K562 (cell line): ENCODE measurements around the gene DIP2C. TPM values are rescaled to one million over a fixed set of nuclear protein-coding genes. Genes with fewer than 3 reads are reported as not detected.

Experiments
- ATAC-seq: fragments of 200-7000 bp; cut with Tn5 transposase; 3 replicates; pipeline ENCODE4 v1.9.1; 2020; ENCODE audit warnings: moderate library complexity
- BruUV-seq: library from RNA; stranded (reverse); fragments of 400-500 nt; replicated peaks from 2 replicates; lab custom pipeline; 2021; lab: Mats Ljungman, UMichigan
- CTCF ChIA-PET: fragments of 300-600 bp; formaldehyde crosslinking; extraction: SDS; loops from one replicate; lab custom pipeline; 2021; ENCODE audit warnings: low intra/inter-chr PET ratio; lab: Yijun Ruan, JAX
- POLR2A ChIA-PET: fragments of 300-600, 350-650 bp; sonication (Branson Sonifier 250); formaldehyde crosslinking; extraction: SDS; loops from one replicate; lab custom pipeline; 2021; ENCODE audit warnings: antibody characterized with exemption, inconsistent platforms; lab: Yijun Ruan, JAX
- DNase-seq, 4 experiments: peaks; one replicate each; pipeline versions ENCODE4 v3.0.0 to v3.0.0-alpha.2; 2011 to 2018; ENCODE audit warnings: low spot score in 3 of 4, mixed read lengths in 3 of 4; ENCODE audit errors: extremely low read depth in 1 of 4
- FAIRE-seq: peaks from 2 replicates; lab custom pipeline; 2011; peaks lifted over from hg19 to GRCh38; lab: Jason Lieb, UNC
- H2AFZ ChIP-seq: 2 replicates; pipeline ENCODE4 v1.6.0; 2011; ENCODE audit warnings: low read depth, low read length, control low read depth, inconsistent platforms
- H3K27ac ChIP-seq: fragments of 200-600 bp; 3 replicates; pipeline ENCODE4 v1.8.0; 2011; ENCODE audit warnings: low read depth, mild to moderate bottlenecking, control low read depth, inconsistent platforms, low read length, moderate library complexity, mixed read lengths; ENCODE audit errors: extremely low read depth
- H3K27me3 ChIP-seq, 2 experiments: fragments of 300-600 bp in 1 of 2; 2 replicates in 1 of 2; 3 replicates in 1 of 2; pipeline versions ENCODE4 v1.6.0 to v1.8.0; 2011; ENCODE audit warnings: inconsistent platforms in 2 of 2, low read length in 2 of 2, mild to moderate bottlenecking in 1 of 2, mixed read lengths in 1 of 2, moderate library complexity in 1 of 2; ENCODE audit not compliant: control insufficient read depth in 2 of 2, insufficient read depth in 2 of 2
- H3K36me3 ChIP-seq: fragments of 300-600 bp; 3 replicates; pipeline ENCODE4 v1.8.0; 2011; ENCODE audit warnings: mild to moderate bottlenecking, low read length, inconsistent platforms; ENCODE audit not compliant: control insufficient read depth, insufficient read depth
- H3K4me1 ChIP-seq, 2 experiments: fragments of 200-600 bp in 1 of 2; replicated peaks in 1 of 2; 2 replicates in 1 of 2; 3 replicates in 1 of 2; pipeline versions ENCODE4 v1.5.1 to v1.8.0; 2011; ENCODE audit warnings: inconsistent platforms in 2 of 2, low read length in 2 of 2, mild to moderate bottlenecking in 1 of 2, mixed read lengths in 1 of 2, moderate library complexity in 1 of 2; ENCODE audit not compliant: control insufficient read depth in 2 of 2, insufficient read depth in 2 of 2
- H3K4me2 ChIP-seq: 2 replicates; pipeline ENCODE4 v1.6.1; 2011; ENCODE audit warnings: low read length, control low read depth, inconsistent platforms, mixed read lengths; ENCODE audit not compliant: insufficient read depth
- H3K4me3 ChIP-seq: fragments of 200-600 bp; sonication (generic), shearing (Covaris generic); 2 replicates; pipeline ENCODE4 v1.5.1; 2016; ENCODE audit warnings: control low read depth, inconsistent platforms
- H3K79me2 ChIP-seq: fragments of 200-600 bp; 3 replicates; pipeline ENCODE4 v1.8.0; 2011; ENCODE audit warnings: low read length, inconsistent platforms; ENCODE audit not compliant: control insufficient read depth, insufficient read depth
- H3K9ac ChIP-seq, 2 experiments: 2 replicates each; pipeline versions ENCODE4 v1.6.0 to v1.6.1; 2011; ENCODE audit warnings: low read depth in 2 of 2, low read length in 2 of 2, control low read depth in 1 of 2, inconsistent platforms in 1 of 2, mild to moderate bottlenecking in 1 of 2, mixed read lengths in 1 of 2; ENCODE audit not compliant: insufficient read depth in 1 of 2
- H3K9me1 ChIP-seq: one replicate; pipeline ENCODE4 v1.6.0; 2011; ENCODE audit warnings: inconsistent platforms, mild to moderate bottlenecking, low read length, moderate library complexity; ENCODE audit not compliant: control insufficient read depth, insufficient read depth
- H3K9me3 ChIP-seq: replicated peaks from 2 replicates; pipeline ENCODE4 v1.5.1; 2011; ENCODE audit warnings: low read depth, low read length, inconsistent platforms; ENCODE audit not compliant: control insufficient read depth, insufficient read depth
- H4K20me1 ChIP-seq: replicated peaks from 2 replicates; pipeline ENCODE4 v1.6.1; 2011; ENCODE audit warnings: low read length, inconsistent platforms, mixed read lengths; ENCODE audit not compliant: control insufficient read depth, insufficient read depth
- CREB1 ChIP-seq, 2 experiments: sonication (generic) in 1 of 2; formaldehyde crosslinking in 1 of 2; IDR thresholded peaks; 2 replicates each; pipeline versions ENCODE4 v1.6.1 to v1.8.0; 2012 to 2022; ENCODE audit warnings: inconsistent platforms in 1 of 2, mild to moderate bottlenecking in 1 of 2, missing genetic modification reagents in 1 of 2, moderate library complexity in 1 of 2
- EWSR1 ChIP-seq: fragments of 450-650 bp; IDR thresholded peaks from 2 replicates; pipeline ENCODE4 v1.6.1; 2018; ENCODE audit warnings: borderline replicate concordance, mild to moderate bottlenecking, low read depth, moderate library complexity; ENCODE audit not compliant: partially characterized antibody
- KAT8 ChIP-seq: fragments of 450-650 bp; IDR thresholded peaks from 2 replicates; pipeline ENCODE4 v1.6.1; 2016; ENCODE audit warnings: low read depth, mild to moderate bottlenecking
- SMAD1 ChIP-seq: fragments of 150-350 bp; IDR thresholded peaks from 2 replicates; pipeline ENCODE4 v1.6.1; 2014; ENCODE audit warnings: low read length, low read depth; ENCODE audit not compliant: partially characterized antibody
- SMAD4 ChIP-seq: fragments of 250-450 bp; sonication (Bioruptor Pico); conservative IDR thresholded peaks from 2 replicates; pipeline ENCODE4 v1.8.0; 2021; ENCODE audit warnings: inconsistent platforms, mild to moderate bottlenecking, moderate library complexity
- STAG1 ChIP-seq: sonication (generic); formaldehyde crosslinking; IDR thresholded peaks from 2 replicates; pipeline ENCODE4 v1.5.0; 2020; ENCODE audit warnings: missing genetic modification reagents, borderline replicate concordance
- TBP ChIP-seq: optimal IDR thresholded peaks from 2 replicates; pipeline ENCODE3; 2011; ENCODE audit warnings: low read depth, low read length, improper control_type of control experiment
- THRAP3 ChIP-seq: fragments of 450-650 bp; IDR thresholded peaks from 2 replicates; pipeline ENCODE4 v1.6.1; 2016; ENCODE audit warnings: mild to moderate bottlenecking, inconsistent platforms, borderline replicate concordance
- ZNF609 ChIP-seq: sonication (generic); formaldehyde crosslinking; IDR thresholded peaks from 2 replicates; pipeline ENCODE4 v1.8.1; 2023; ENCODE audit warnings: missing genetic modification reagents, mild to moderate bottlenecking, borderline replicate concordance
- WGBS: fragments of 100-300 bp; shearing (Covaris generic); methylation state at CpG from one replicate; pipeline ENCODE4 v1.1.6; 2016; ENCODE audit warnings: low coverage, mixed read lengths; ENCODE audit not compliant: insufficient coverage; ENCODE audit errors: missing lambda C conversion rate; 5-methylcytosine and 5-hydroxymethylcytosine counted together
- in situ Hi-C: fragments of 300-500 bp; cut with MboI; formaldehyde crosslinking; loops from 4 replicates; pipeline ENCODE4 v1.15.0; 2018; ENCODE audit warnings: inconsistent platforms, mixed read lengths
- intact Hi-C: fragments of 100-400 bp; cut with micrococcal nuclease; formaldehyde crosslinking; loops from 2 replicates; pipeline ENCODE4 v1.14.2; 2022
- polyA plus RNA-seq, 8 experiments: library from polyadenylated mRNA; depleted of rRNA in 4 of 8; stranded (reverse) in 5 of 8; unstranded in 3 of 8; fragments of >200 nt; fragmentation: Nextera tagmentation in 2 of 8; fragmentation: Illumina TruSeq in 1 of 8; extraction: Ambion mirVana in 2 of 8; extraction: Trizol in 1 of 8; gene quantifications; 2 replicates each; pipeline versions ENCODE4 v1.2.1 to v1.2.3, GENCODE V29; 2011 to 2014; ENCODE audit warnings: inconsistent platforms in 1 of 8, missing spikeins in 1 of 8
- total RNA-seq, 7 experiments: library from RNA; depleted of rRNA in 6 of 7; stranded (reverse); fragments of >200 nt in 6 of 7; fragmentation: Illumina TruSeq in 2 of 7; extraction: Trizol in 2 of 7; gene quantifications; 2 replicates each; pipeline versions ENCODE4 v1.2.1 to v1.2.3, GENCODE V29; 2011 to 2021; ENCODE audit warnings: low replicate concordance in 1 of 7

DIP2C gene
- total and polyA plus RNA-seq, 9 of the 15 experiments (the other 6 are each of a cell fraction or from before 2014, with no cell fraction given): 0.01 TPM; not detected in 8

GRCh38 chr10:505419-505818 is 184.0 kb downstream of the DIP2C start:
- intact Hi-C loops (no loop called here), in situ Hi-C loops (no loop called here)
- Histone ChIP-seq H4K20me1 (0 out of 2 replicates have a peak, but pooled peaks cover 2% of the 10 kb centered on the region), H3K4me1 (no peaks in the 10 kb centered on the region), H3K27ac (no peak overlapping the region), H3K9me1 (no peaks in the 10 kb centered on the region), H3K27me3 (peaks cover 30 to 82% of the 10 kb centered on the region in 2 experiments; a peak in 4 of 5 replicates), H3K9me3 (no peaks in the 10 kb centered on the region), H3K79me2 (no peaks in the 10 kb centered on the region), H2AFZ (no peak overlapping the region), H3K36me3 (no peaks in the 10 kb centered on the region), H3K9ac (no peak overlapping the region), H3K4me3 (no peak overlapping the region), H3K4me2 (no peak overlapping the region)
- DNase-seq: no peak
- no peak for TF ChIP-seq SMAD1
- TF ChIP-seq KAT8: no peak
- TF ChIP-seq THRAP3: no peak
- no peak for TF ChIP-seq SMAD4 (CRISPR knock-in tag)
- no peak for TF ChIP-seq STAG1 (CRISPR knock-in tag)
- no peak for TF ChIP-seq TBP
- TF ChIP-seq EWSR1: no peak
- TF ChIP-seq ZNF609 (CRISPR knock-in tag): no peak
- no peak for TF ChIP-seq CREB1 (IDR thresholded peaks at IDR 0.05)
- no peak for TF ChIP-seq CREB1 (CRISPR knock-in tag; IDR thresholded peaks at IDR 0.05)
- no peak for FAIRE-seq
- ChIA-PET CTCF (no interaction called here), POLR2A (interaction anchor here (0.5 kb wide), 1 partner anchor 167 kb away, joined by 3 read pairs; no protein-coding TSS in a partner anchor)
- no TSS peak for BruUV-seq
- no peak for ATAC-seq
- 0% methylated on average over 3 of the region's 3 CpGs for WGBS
